ENCODE results near the gene PROSER3.

GRCh38 chr19:35715981-35716800 lies 41.8 kb upstream of the PROSER3 start:
- TF ChIP-seq CTCF (IDR thresholded peaks at IDR 0.05) (no peak), POLR2A (IDR thresholded peaks at IDR 0.05) (no peak)

All from tibial nerve (tissue), 3 donors.